ENCODE measurements around the gene PCYOX1L.

GRCh38 chr5:149333711-149334443, 24.0 kb upstream of the PCYOX1L start:
- TF ChIP-seq RFX5 (IDR thresholded peaks at IDR 0.05) = no peak
- TF ChIP-seq JUNB (IDR thresholded peaks at IDR 0.05) = no peak
